IMR-90 (cell line): Measurements from ENCODE around the gene SBF2. TPM values are rescaled to one million over a fixed set of nuclear protein-coding genes. Genes with fewer than 3 reads are reported as not detected.

Experiments used
- ATAC-seq: fragments of 200-7000 bp; cut with Tn5 transposase; 2 replicates; pipeline ENCODE4 v1.9.1; 2020; ENCODE audit warnings: low read depth, mild to moderate bottlenecking, moderate library complexity
- BruUV-seq: library from RNA; stranded (reverse); fragments of 400-500 nt; replicated peaks from 2 replicates; lab custom pipeline; 2021; lab: Mats Ljungman, UMichigan
- CTCF ChIA-PET: fragments of 300-600 bp; formaldehyde crosslinking; extraction: SDS; loops from one replicate; lab custom pipeline; 2021; ENCODE audit warnings: antibody characterized with exemption; lab: Yijun Ruan, JAX
- POLR2A ChIA-PET: fragments of 300-600 bp; sonication (Branson Sonifier 250); formaldehyde crosslinking; loops from one replicate; lab custom pipeline; 2022; ENCODE audit warnings: antibody characterized with exemption; ENCODE audit not compliant: unreplicated experiment; lab: Charles Lee
- DNase-seq: peaks from one replicate; pipeline ENCODE4 v3.0.0; 2013
- H2AFZ ChIP-seq: replicated peaks from 2 replicates; pipeline ENCODE3; 2013; ENCODE audit warnings: low read length, mild to moderate bottlenecking; ENCODE audit not compliant: poor library complexity
- H2AK5ac ChIP-seq: 2 replicates; pipeline ENCODE4 v1.6.1; 2013; ENCODE audit warnings: low read depth, low read length, inconsistent platforms
- H2AK9ac ChIP-seq: replicated peaks from 2 replicates; pipeline ENCODE3; 2013; ENCODE audit warnings: mild to moderate bottlenecking, low read depth, low read length, moderate library complexity; ENCODE audit not compliant: poor library complexity
- H2BK120ac ChIP-seq: 2 replicates; pipeline ENCODE4 v1.6.1; 2013; ENCODE audit warnings: low read depth, low read length, inconsistent platforms
- H2BK15ac ChIP-seq: 3 replicates; pipeline ENCODE4 v1.6.1; 2013; ENCODE audit warnings: low read depth, low read length, inconsistent platforms
- H2BK20ac ChIP-seq: 2 replicates; pipeline ENCODE4 v1.6.1; 2013; ENCODE audit warnings: low read depth, mild to moderate bottlenecking, inconsistent platforms, low read length, moderate library complexity
- H2BK5ac ChIP-seq: 2 replicates; pipeline ENCODE4 v1.6.1; 2013; ENCODE audit warnings: mild to moderate bottlenecking, low read depth, low read length, inconsistent platforms; ENCODE audit not compliant: poor library complexity, severe bottlenecking
- H3K14ac ChIP-seq: replicated peaks from 2 replicates; pipeline ENCODE4 v1.6.1; 2013; ENCODE audit warnings: low read depth, low read length, inconsistent platforms
- H3K18ac ChIP-seq: 2 replicates; pipeline ENCODE4 v1.6.1; 2013; ENCODE audit warnings: low read depth, low read length, control low read depth
- H3K23ac ChIP-seq: 2 replicates; pipeline ENCODE4 v1.6.1; 2013; ENCODE audit warnings: low read depth, low read length, inconsistent platforms
- H3K27ac ChIP-seq: 2 replicates; pipeline ENCODE4 v1.5.1; 2013; ENCODE audit warnings: mild to moderate bottlenecking, control low read depth, low read length; ENCODE audit not compliant: insufficient read depth
- H3K27me3 ChIP-seq: 2 replicates; pipeline ENCODE4 v1.6.1; 2013; ENCODE audit warnings: low read length; ENCODE audit not compliant: control insufficient read depth, insufficient read depth
- H3K36me3 ChIP-seq: 2 replicates; pipeline ENCODE4 v1.6.1; 2013; ENCODE audit warnings: low read length, mixed read lengths; ENCODE audit not compliant: control insufficient read depth, insufficient read depth
- H3K4ac ChIP-seq: 2 replicates; pipeline ENCODE4 v1.6.1; 2013; ENCODE audit warnings: low read depth, low read length, inconsistent platforms
- H3K4me1 ChIP-seq: 2 replicates; pipeline ENCODE4 v1.6.1; 2013; ENCODE audit warnings: low read length, mixed read lengths; ENCODE audit not compliant: control insufficient read depth, insufficient read depth
- H3K4me2 ChIP-seq: 2 replicates; pipeline ENCODE4 v1.6.1; 2013; ENCODE audit warnings: low read depth, mild to moderate bottlenecking, control low read depth, low read length, moderate library complexity
- H3K4me3 ChIP-seq: 2 replicates; pipeline ENCODE4 v1.5.1; 2013; ENCODE audit warnings: low read depth, mild to moderate bottlenecking, control low read depth, low read length, moderate library complexity; ENCODE audit not compliant: insufficient read depth
- H3K56ac ChIP-seq: 2 replicates; pipeline ENCODE4 v1.6.1; 2013; ENCODE audit warnings: low read length, inconsistent platforms; ENCODE audit not compliant: insufficient read depth; ENCODE audit errors: extremely low read depth
- H3K79me1 ChIP-seq, 2 experiments: 2 replicates each; pipeline ENCODE4 v1.6.1; 2013; ENCODE audit warnings: low read length in 2 of 2, inconsistent platforms in 1 of 2, low read depth in 1 of 2
- H3K9ac ChIP-seq: 2 replicates; pipeline ENCODE4 v1.6.1; 2013; ENCODE audit warnings: low read depth, low read length, control low read depth
- H3K9me1 ChIP-seq: 2 replicates; pipeline ENCODE4 v1.6.1; 2013; ENCODE audit warnings: low read length, inconsistent platforms; ENCODE audit not compliant: insufficient read depth
- H3K9me3 ChIP-seq: 2 replicates; pipeline ENCODE4 v1.6.1; 2013; ENCODE audit warnings: low read length; ENCODE audit not compliant: control insufficient read depth, insufficient read depth
- H4K20me1 ChIP-seq: 2 replicates; pipeline ENCODE4 v1.6.1; 2013; ENCODE audit warnings: low read length, inconsistent platforms; ENCODE audit not compliant: insufficient read depth
- H4K5ac ChIP-seq: 2 replicates; pipeline ENCODE4 v1.6.1; 2013; ENCODE audit warnings: mild to moderate bottlenecking, low read depth, low read length, control low read depth
- H4K8ac ChIP-seq, 2 experiments: 2 replicates each; pipeline ENCODE4 v1.6.1; 2013; ENCODE audit warnings: low read depth in 2 of 2, low read length in 2 of 2, control low read depth in 1 of 2, inconsistent platforms in 1 of 2
- H4K91ac ChIP-seq: 2 replicates; pipeline ENCODE4 v1.6.1; 2013; ENCODE audit warnings: low read depth, low read length, inconsistent platforms; ENCODE audit not compliant: insufficient read depth
- BHLHE40 ChIP-seq: fragments of 150-350 bp; IDR thresholded peaks from 2 replicates; pipeline ENCODE4 v1.6.1; 2016; ENCODE audit warnings: mild to moderate bottlenecking, low read depth, low read length
- CHD1 ChIP-seq: IDR thresholded peaks from 2 replicates; pipeline ENCODE4 v1.6.1; 2012; ENCODE audit warnings: low read depth, low read length, improper control_type of control experiment
- MXI1 ChIP-seq: IDR thresholded peaks from 2 replicates; pipeline ENCODE4 v1.6.1; 2012; ENCODE audit warnings: low read depth, mild to moderate bottlenecking, low read length, moderate library complexity, borderline replicate concordance
- SMC3 ChIP-seq: fragments of 150-350 bp; IDR thresholded peaks from 2 replicates; pipeline ENCODE4 v1.6.1; 2016; ENCODE audit warnings: low read depth, mild to moderate bottlenecking, antibody characterized with exemption, low read length, moderate library complexity
- WGBS, 2 experiments: methylation state at CpG; one replicate each; pipeline versions ENCODE4 v1.1.5 to v1.1.7; 2013; ENCODE audit warnings: missing lambda C conversion rate in 2 of 2; ENCODE audit not compliant: insufficient read length in 1 of 2; ENCODE audit errors: extremely low coverage in 2 of 2; 5-methylcytosine and 5-hydroxymethylcytosine counted together
- dilution Hi-C: fragments of 300-500 bp; cut with HindIII; formaldehyde crosslinking; loops from one replicate; pipeline ENCODE4 v1.14.3; 2018; ENCODE audit warnings: low sequenced_read_pairs; ENCODE audit not compliant: unreplicated experiment
- in situ Hi-C: fragments of 300-500 bp; cut with MboI; formaldehyde crosslinking; loops from 3 replicates; pipeline ENCODE4 v1.14.3; 2019; ENCODE audit warnings: low sequenced_read_pairs, inconsistent platforms, mixed read lengths
- intact Hi-C: fragments of 100-400 bp; cut with micrococcal nuclease; formaldehyde crosslinking; loops from 2 replicates; pipeline ENCODE4 v1.10.0; 2022
- polyA plus RNA-seq, 3 experiments: library from polyadenylated mRNA; depleted of rRNA; stranded (reverse); fragments of >200 nt; gene quantifications; 2 replicates each; pipeline ENCODE4 v1.2.3, GENCODE V29; 2012; ENCODE audit warnings: low replicate concordance in 1 of 3
- total RNA-seq: library from RNA; depleted of rRNA; stranded (reverse); fragments of >200 nt; gene quantifications from 2 replicates; pipeline ENCODE4 v1.2.3, GENCODE V29; 2012
- TF ChIP-seq, protein P1 (sequence below): fragments of 150-350 bp; IDR thresholded peaks from 2 replicates; pipeline ENCODE4 v1.6.1; 2016; ENCODE audit warnings: low read depth, mild to moderate bottlenecking, low read length, moderate library complexity, borderline replicate concordance

The SBF2 gene
- total and polyA plus RNA-seq, 2 of the 4 experiments (the other 2 are of a cell fraction) = 23.8 to 51.8 TPM

DNA sequence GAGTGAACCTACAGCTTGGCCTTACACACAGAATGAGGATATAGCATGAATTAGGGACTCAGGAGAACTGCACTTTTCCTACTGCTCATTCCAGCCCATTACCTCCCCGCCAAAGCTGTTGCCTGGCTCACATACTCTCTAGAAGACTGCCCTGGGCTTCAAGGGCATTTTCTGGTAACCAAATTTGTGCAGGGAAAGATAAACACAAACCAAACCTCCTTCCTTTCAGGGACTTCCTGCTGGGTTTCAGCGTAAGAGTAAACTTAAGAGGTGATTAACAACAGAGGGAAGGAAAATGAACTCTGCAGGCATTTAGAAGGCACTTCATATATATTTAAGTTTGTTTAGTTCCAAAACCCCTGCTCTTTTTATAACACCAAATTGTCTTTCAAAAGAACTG, 435.2 kb downstream of the SBF2 start:
- BruUV-seq = no TSS peak
- peak overlapping the region; percentile 81; the same call in 1 of the 2 replicates for H3K23ac ChIP-seq
- no peaks in the 10 kb centered on the region for H4K20me1 ChIP-seq
- peak overlapping the region; percentile 84 for H2BK20ac ChIP-seq
- H2BK15ac ChIP-seq = peak overlapping the region; percentile 22; the same call in 1 of the 3 replicates
- peak overlapping the region; percentile 83 for H3K4ac ChIP-seq
- no peaks in the 10 kb centered on the region for H3K27me3 ChIP-seq
- no peak overlapping the region for H2AK9ac ChIP-seq
- peak overlapping the region; percentile 55; the same call in 1 of the 2 replicates for H3K56ac ChIP-seq
- peak; percentile 48 for ATAC-seq
- dilution Hi-C loops (no loop called here), in situ Hi-C loops (no loop called here), intact Hi-C loops (loop anchor here (2.0 to 10.0 kb wide), 2 partner anchors 48 to 216 kb away; no protein-coding TSS in a partner anchor)
- H3K4me2 ChIP-seq = peak overlapping the region; percentile 24; the same call in 1 of the 2 replicates
- H3K9ac ChIP-seq = peak overlapping the region; percentile 45; the same call in 1 of the 2 replicates
- peaks cover 16% of the 10 kb centered on the region for H3K4me1 ChIP-seq
- H3K4me3 ChIP-seq = no peak overlapping the region
- H3K14ac ChIP-seq = peak overlapping the region; percentile 66
- peak overlapping the region; percentile 86 for H3K18ac ChIP-seq
- DNase-seq = peak; percentile 50
- H4K91ac ChIP-seq = peak overlapping the region; percentile 93
- H4K5ac ChIP-seq = peak overlapping the region; percentile 50
- no peaks in the 10 kb centered on the region for H3K9me3 ChIP-seq
- peaks cover 15% of the 10 kb centered on the region for H3K9me1 ChIP-seq
- H3K36me3 ChIP-seq = peaks cover 7% of the 10 kb centered on the region
- peak overlapping the region; percentile 27 to 79; a peak in 3 of 4 replicates for H4K8ac ChIP-seq
- peak overlapping the region; percentile 93 for H2BK120ac ChIP-seq
- peak overlapping the region; percentile 75 for H2AFZ ChIP-seq
- peaks cover 4 to 40% of the 10 kb centered on the region in 2 experiments for H3K79me1 ChIP-seq
- POLR2A ChIA-PET = no interaction called here
- H2AK5ac ChIP-seq = peak overlapping the region; percentile 72
- WGBS, 2 experiments = no CpG with 5 or more reads among the region's 2 CpGs
- peak overlapping the region; percentile 80 for H2BK5ac ChIP-seq
- H3K27ac ChIP-seq = peak overlapping the region; percentile 76
- CTCF ChIA-PET = interaction anchor here (1.4 kb wide), 1 partner anchor 101 kb away, joined by 4 read pairs; no protein-coding TSS in a partner anchor
- TF ChIP-seq CHD1 = no peak
- no peak for TF ChIP-seq MXI1
- no peak for TF ChIP-seq SMC3
- TF ChIP-seq, protein P1, sequence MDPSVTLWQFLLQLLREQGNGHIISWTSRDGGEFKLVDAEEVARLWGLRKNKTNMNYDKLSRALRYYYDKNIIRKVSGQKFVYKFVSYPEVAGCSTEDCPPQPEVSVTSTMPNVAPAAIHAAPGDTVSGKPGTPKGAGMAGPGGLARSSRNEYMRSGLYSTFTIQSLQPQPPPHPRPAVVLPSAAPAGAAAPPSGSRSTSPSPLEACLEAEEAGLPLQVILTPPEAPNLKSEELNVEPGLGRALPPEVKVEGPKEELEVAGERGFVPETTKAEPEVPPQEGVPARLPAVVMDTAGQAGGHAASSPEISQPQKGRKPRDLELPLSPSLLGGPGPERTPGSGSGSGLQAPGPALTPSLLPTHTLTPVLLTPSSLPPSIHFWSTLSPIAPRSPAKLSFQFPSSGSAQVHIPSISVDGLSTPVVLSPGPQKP = no peak
- TF ChIP-seq BHLHE40 = no peak
